ENCODE data around the gene STPG2. TPM values are rescaled to one million over a fixed set of nuclear protein-coding genes. Genes with fewer than 3 reads are reported as not detected.

STPG2 gene
- total RNA-seq, 2 experiments from 2014 or later, result not detected

- Histone ChIP-seq H3K9me3 (ENCODE audit: low read length) (no peaks in the 10 kb centered on the region), H2AFZ (ENCODE audit: low read length) (no peak overlapping the region), H4K20me1 (ENCODE audit: insufficient read depth, low read length) (no peaks in the 10 kb centered on the region), H3K4me3 (ENCODE audit: low read depth, low read length, poor library complexity, severe bottlenecking) (no peak overlapping the region), H3K79me2 (ENCODE audit: insufficient read depth, low read depth, low read length) (no peaks in the 10 kb centered on the region), H3K4me2 (ENCODE audit: low read length) (no peak overlapping the region), H3K36me3 (ENCODE audit: insufficient read depth, low read length) (no peaks in the 10 kb centered on the region), H3K27ac (ENCODE audit: low read depth, low read length, poor library complexity, severe bottlenecking) (no peak overlapping the region), H3K9me2 (ENCODE audit: insufficient read depth, low read length) (no peaks in the 10 kb centered on the region), H3K4me1 (ENCODE audit: insufficient read depth, low read length, poor library complexity, severe bottlenecking) (no peaks in the 10 kb centered on the region)
- CTCF ChIA-PET (ENCODE audit: unreplicated experiment), result no interaction called here
- no TSS peak for BruUV-seq (replicated peaks)
- POLR2A ChIA-PET, result interaction anchor here (0.7 kb wide), 1 partner anchor 883 kb away, joined by 3 read pairs; no protein-coding TSS in a partner anchor
- DNase-seq (ENCODE audit: low spot score), result no peak
- intact Hi-C loops (cut with micrococcal nuclease; ENCODE audit: unreplicated experiment), result no loop called here
- TF ChIP-seq CTCF (conservative IDR thresholded peaks at IDR 0.05; ENCODE audit: low read length) (no peak), EZH2phosphoT487 (IDR thresholded peaks at IDR 0.05; ENCODE audit: borderline replicate concordance, low read depth, low read length) (no peak)
These were observed 629.4 kb downstream of the STPG2 start for GRCh38 chr4:97513917-97514316.

Other genes starting within 250 kb of the STPG2 start
- gene RAP1GDS1, start 117.9 kb upstream of the STPG2 start, total RNA-seq (2014; rRNA removed; shearing (Covaris generic)), result 46.3 and 53.5 TPM in 2 replicates
- gene RAP1GDS1, start 117.9 kb upstream of the STPG2 start, total RNA-seq (2022), result 57.8 and 59.4 TPM in 2 replicates